H9 (cell line): Measurements from ENCODE around the gene CTNNA3. TPM values are rescaled to one million over a fixed set of nuclear protein-coding genes. Genes with fewer than 3 reads are reported as not detected.
A peak's percentile ranks its signal among the peaks of the same experiment; 100 is the strongest.

ENCODE experiments used
- DNase-seq: peaks from one replicate; pipeline ENCODE4 v3.0.0-alpha.2; 2017
- H2AFZ ChIP-seq: one replicate; pipeline ENCODE4 v1.6.1; 2013; ENCODE audit warnings: mild to moderate bottlenecking, low read length, control low read depth, moderate library complexity
- H2AK5ac ChIP-seq: 2 replicates; pipeline ENCODE4 v1.6.1; 2013; ENCODE audit warnings: low read length, control low read depth, mixed read lengths; ENCODE audit not compliant: insufficient read length
- H2BK120ac ChIP-seq: one replicate; pipeline ENCODE4 v1.6.1; 2013; ENCODE audit warnings: low read depth, mild to moderate bottlenecking, low read length, control low read depth, inconsistent platforms; ENCODE audit not compliant: poor library complexity, severe bottlenecking
- H2BK12ac ChIP-seq: 2 replicates; pipeline ENCODE4 v1.6.1; 2013; ENCODE audit warnings: low read length, control low read depth, mixed read lengths, low read depth; ENCODE audit not compliant: insufficient read length
- H2BK15ac ChIP-seq: 2 replicates; pipeline ENCODE4 v1.6.1; 2013; ENCODE audit warnings: low read depth, low read length, control low read depth
- H2BK20ac ChIP-seq: one replicate; pipeline ENCODE4 v1.6.1; 2013; ENCODE audit warnings: low read depth, mild to moderate bottlenecking, low read length, control low read depth, inconsistent platforms; ENCODE audit not compliant: poor library complexity, severe bottlenecking
- H2BK5ac ChIP-seq: 2 replicates; pipeline ENCODE4 v1.6.1; 2013; ENCODE audit warnings: low read length, control low read depth, mixed read lengths; ENCODE audit not compliant: insufficient read length
- H3K14ac ChIP-seq: 2 replicates; pipeline ENCODE4 v1.6.1; 2013; ENCODE audit warnings: low read length, control low read depth; ENCODE audit not compliant: insufficient read depth
- H3K18ac ChIP-seq: 2 replicates; pipeline ENCODE4 v1.6.1; 2013; ENCODE audit warnings: low read depth, mild to moderate bottlenecking, mixed read lengths, low read length, control low read depth; ENCODE audit not compliant: insufficient read length
- H3K23ac ChIP-seq: 2 replicates; pipeline ENCODE4 v1.6.1; 2013; ENCODE audit warnings: low read length, control low read depth, mixed read lengths, low read depth; ENCODE audit not compliant: insufficient read length
- H3K23me2 ChIP-seq: 2 replicates; pipeline ENCODE4 v1.6.1; 2013; ENCODE audit warnings: low read depth, mild to moderate bottlenecking, mixed read lengths, low read length, control low read depth; ENCODE audit not compliant: insufficient read length, poor library complexity, severe bottlenecking
- H3K27ac ChIP-seq: 2 replicates; pipeline ENCODE4 v1.5.1; 2013; ENCODE audit warnings: low read length, control low read depth, mixed read lengths, low read depth; ENCODE audit not compliant: insufficient read length
- H3K27me3 ChIP-seq: 2 replicates; pipeline ENCODE4 v1.6.1; 2013; ENCODE audit warnings: low read length, control low read depth, inconsistent platforms; ENCODE audit not compliant: insufficient read depth
- H3K4ac ChIP-seq: 2 replicates; pipeline ENCODE4 v1.6.1; 2013; ENCODE audit warnings: low read depth, mild to moderate bottlenecking, control low read depth, inconsistent platforms, low read length, moderate library complexity
- H3K4me1 ChIP-seq: 2 replicates; pipeline ENCODE4 v1.6.1; 2013; ENCODE audit warnings: low read length, control low read depth, inconsistent platforms; ENCODE audit not compliant: insufficient read depth
- H3K4me2 ChIP-seq: 2 replicates; pipeline ENCODE4 v1.6.1; 2013; ENCODE audit warnings: low read length, control low read depth, mixed read lengths; ENCODE audit not compliant: insufficient read length, insufficient read depth
- H3K56ac ChIP-seq: 2 replicates; pipeline ENCODE4 v1.6.1; 2013; ENCODE audit warnings: low read depth, mild to moderate bottlenecking, mixed read lengths, low read length, control low read depth; ENCODE audit not compliant: insufficient read length
- H3K79me1 ChIP-seq: 2 replicates; pipeline ENCODE4 v1.6.1; 2013; ENCODE audit warnings: low read depth, mild to moderate bottlenecking, moderate library complexity, low read length, control low read depth, inconsistent platforms; ENCODE audit not compliant: insufficient read depth, poor library complexity, severe bottlenecking
- H3K79me2 ChIP-seq: 2 replicates; pipeline ENCODE4 v1.6.1; 2013; ENCODE audit warnings: low read length, control low read depth, inconsistent platforms; ENCODE audit not compliant: insufficient read depth
- H3K9ac ChIP-seq: 2 replicates; pipeline ENCODE4 v1.6.1; 2013; ENCODE audit warnings: low read length, control low read depth, mixed read lengths; ENCODE audit not compliant: insufficient read length; ENCODE audit errors: extremely low read depth
- H3K9me3 ChIP-seq: one replicate; pipeline ENCODE4 v1.6.1; 2013; ENCODE audit warnings: low read depth, low read length, inconsistent platforms; ENCODE audit not compliant: control insufficient read depth
- H3T11ph ChIP-seq: one replicate; pipeline ENCODE4 v1.6.1; 2013; ENCODE audit warnings: mild to moderate bottlenecking, low read length, control low read depth, inconsistent platforms
- H4K20me1 ChIP-seq: one replicate; pipeline ENCODE4 v1.6.1; 2013; ENCODE audit not compliant: control insufficient read depth, insufficient read length, insufficient read depth
- H4K5ac ChIP-seq: 2 replicates; pipeline ENCODE4 v1.6.1; 2013; ENCODE audit warnings: low read depth, mild to moderate bottlenecking, mixed read lengths, low read length, control low read depth; ENCODE audit not compliant: insufficient read length
- H4K8ac ChIP-seq: replicated peaks from 2 replicates; pipeline ENCODE4 v1.6.1; 2013; ENCODE audit warnings: low read length, control low read depth, mixed read lengths, low read depth; ENCODE audit not compliant: insufficient read length
- H4K91ac ChIP-seq: 2 replicates; pipeline ENCODE4 v1.6.1; 2013; ENCODE audit warnings: low read depth, mild to moderate bottlenecking, moderate library complexity, mixed read lengths, low read length, control low read depth; ENCODE audit not compliant: insufficient read length
- H3K27ac Mint-ChIP-seq, 3 experiments: 2 replicates in 2 of 3; 3 replicates in 1 of 3; pipeline ENCODE4 v1.8.0; 2020 to 2021; ENCODE audit warnings: mixed read lengths in 3 of 3, mild to moderate bottlenecking in 1 of 3, moderate library complexity in 1 of 3
- H3K27me3 Mint-ChIP-seq: 2 replicates; pipeline ENCODE4 v1.8.0; 2021; ENCODE audit warnings: low read depth, mild to moderate bottlenecking, moderate library complexity, mixed read lengths
- H3K36me3 Mint-ChIP-seq, 3 experiments: 2 replicates in 2 of 3; 3 replicates in 1 of 3; pipeline ENCODE4 v1.8.0; 2020 to 2021; ENCODE audit warnings: low read depth in 3 of 3, mixed read lengths in 3 of 3; ENCODE audit not compliant: insufficient read depth in 1 of 3
- H3K4me1 Mint-ChIP-seq, 2 experiments: 2 replicates each; pipeline ENCODE4 v1.8.0; 2020; ENCODE audit warnings: mixed read lengths in 2 of 2
- H3K4me3 Mint-ChIP-seq, 2 experiments: 2 replicates in 1 of 2; 3 replicates in 1 of 2; pipeline ENCODE4 v1.8.0; 2020 to 2021; ENCODE audit warnings: mild to moderate bottlenecking in 2 of 2, mixed read lengths in 2 of 2, moderate library complexity in 1 of 2
- H3K9me3 Mint-ChIP-seq, 2 experiments: 2 replicates in 1 of 2; 3 replicates in 1 of 2; pipeline ENCODE4 v1.8.0; 2020; ENCODE audit warnings: mild to moderate bottlenecking in 2 of 2, mixed read lengths in 2 of 2, moderate library complexity in 1 of 2
- WGBS: extraction: QIAGEN DNeasy Blood & Tissue Kit; methylation state at CpG from one replicate; pipeline ENCODE4 v1.1.7; 2013; ENCODE audit warnings: missing lambda C conversion rate, low lambda C conversion rate, mixed read lengths; ENCODE audit not compliant: insufficient read length; ENCODE audit errors: extremely low coverage; 5-methylcytosine and 5-hydroxymethylcytosine counted together
- total RNA-seq: library from RNA; stranded (reverse); gene quantifications from 2 replicates; pipeline ENCODE4 v1.2.1, GENCODE V29; 2021
- TF ChIP-seq, protein P1 (sequence below): fragments of 200-600 bp; sonication (generic); conservative IDR thresholded peaks from 3 replicates; pipeline ENCODE4 v1.8.0; 2021; ENCODE audit warnings: antibody characterized with exemption, mild to moderate bottlenecking

The CTNNA3 gene
- total RNA-seq, 1 experiment from 2014 or later = 3.3 TPM

DNA sequence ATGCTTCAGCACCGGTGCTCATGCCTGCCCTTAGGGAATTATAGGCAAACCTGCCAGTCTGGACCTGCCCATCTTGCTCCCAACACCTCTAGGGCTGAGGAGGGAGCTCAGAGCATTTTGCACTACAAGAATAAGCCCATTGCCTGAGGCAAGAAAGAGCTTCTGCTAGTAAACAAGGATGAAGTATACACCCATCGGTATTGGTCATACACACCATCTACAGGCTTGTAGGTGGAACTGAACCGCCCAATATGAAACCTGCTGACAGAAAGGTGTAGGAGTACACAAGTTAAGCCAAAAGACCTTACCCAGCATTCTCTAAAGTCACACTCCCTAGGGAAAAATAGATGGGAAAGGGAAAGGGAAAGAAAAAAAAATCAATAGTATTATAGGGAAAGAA lies 1727.1 kb downstream of the CTNNA3 start:
- H4K5ac ChIP-seq = no peak overlapping the region
- no peaks in the 10 kb centered on the region for H3K9me3 ChIP-seq
- no peak overlapping the region for H3K23ac ChIP-seq
- no peaks in the 10 kb centered on the region for H3K4me1 Mint-ChIP-seq
- DNase-seq = no peak
- no peaks in the 10 kb centered on the region for H3K4me1 ChIP-seq
- no peaks in the 10 kb centered on the region for H3K27me3 ChIP-seq
- H2BK5ac ChIP-seq = no peak overlapping the region
- no peak overlapping the region for H3K27ac Mint-ChIP-seq
- no peak overlapping the region for H3K4me3 Mint-ChIP-seq
- no peak overlapping the region for H2AFZ ChIP-seq
- H3K27me3 Mint-ChIP-seq = no peaks in the 10 kb centered on the region
- H3K79me1 ChIP-seq = no peaks in the 10 kb centered on the region
- H2AK5ac ChIP-seq = no peak overlapping the region
- no peaks in the 10 kb centered on the region; a peak in 2 of 5 replicates for H3K9me3 Mint-ChIP-seq
- no peak overlapping the region for H3K27ac ChIP-seq
- TF ChIP-seq, protein P1, sequence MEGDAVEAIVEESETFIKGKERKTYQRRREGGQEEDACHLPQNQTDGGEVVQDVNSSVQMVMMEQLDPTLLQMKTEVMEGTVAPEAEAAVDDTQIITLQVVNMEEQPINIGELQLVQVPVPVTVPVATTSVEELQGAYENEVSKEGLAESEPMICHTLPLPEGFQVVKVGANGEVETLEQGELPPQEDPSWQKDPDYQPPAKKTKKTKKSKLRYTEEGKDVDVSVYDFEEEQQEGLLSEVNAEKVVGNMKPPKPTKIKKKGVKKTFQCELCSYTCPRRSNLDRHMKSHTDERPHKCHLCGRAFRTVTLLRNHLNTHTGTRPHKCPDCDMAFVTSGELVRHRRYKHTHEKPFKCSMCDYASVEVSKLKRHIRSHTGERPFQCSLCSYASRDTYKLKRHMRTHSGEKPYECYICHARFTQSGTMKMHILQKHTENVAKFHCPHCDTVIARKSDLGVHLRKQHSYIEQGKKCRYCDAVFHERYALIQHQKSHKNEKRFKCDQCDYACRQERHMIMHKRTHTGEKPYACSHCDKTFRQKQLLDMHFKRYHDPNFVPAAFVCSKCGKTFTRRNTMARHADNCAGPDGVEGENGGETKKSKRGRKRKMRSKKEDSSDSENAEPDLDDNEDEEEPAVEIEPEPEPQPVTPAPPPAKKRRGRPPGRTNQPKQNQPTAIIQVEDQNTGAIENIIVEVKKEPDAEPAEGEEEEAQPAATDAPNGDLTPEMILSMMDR = peak; percentile 15; the same call in 1 of the 3 replicates
- no peak overlapping the region for H3K4ac ChIP-seq
- no peak overlapping the region for H3T11ph ChIP-seq
- no peak overlapping the region for H4K91ac ChIP-seq
- H4K20me1 ChIP-seq = no peaks in the 10 kb centered on the region
- no peak overlapping the region for H3K4me2 ChIP-seq
- H3K14ac ChIP-seq = no peak overlapping the region
- H3K18ac ChIP-seq = no peak overlapping the region
- no peaks in the 10 kb centered on the region for H3K23me2 ChIP-seq
- no peak overlapping the region for H2BK120ac ChIP-seq
- WGBS = no CpG with 5 or more reads among the region's 3 CpGs
- H2BK20ac ChIP-seq = no peak overlapping the region
- no peak overlapping the region for H2BK12ac ChIP-seq
- H2BK15ac ChIP-seq = no peak overlapping the region
- no peak overlapping the region for H4K8ac ChIP-seq
- no peak overlapping the region for H3K9ac ChIP-seq
- H3K79me2 ChIP-seq = no peaks in the 10 kb centered on the region
- no peaks in the 10 kb centered on the region for H3K36me3 Mint-ChIP-seq
- no peak overlapping the region for H3K56ac ChIP-seq
